BLaER1 treated with 17β-estradiol and CSF1 and Interleukin-3, amounts not matched to agents 10 nM and 100 nM (cell line): ENCODE results near the gene MYRF.

Experiments used
- H3K27ac ChIP-seq, 11 experiments: shearing (Covaris generic); formaldehyde crosslinking; 2 replicates each; pipeline ENCODE4 v1.8.1; 2022
- H3K27me3 ChIP-seq, 11 experiments: shearing (Covaris generic); formaldehyde crosslinking; 2 replicates each; pipeline ENCODE4 v1.8.1; 2022
- H3K36me3 ChIP-seq, 11 experiments: shearing (Covaris generic); formaldehyde crosslinking; 2 replicates each; pipeline ENCODE4 v1.8.1; 2022
- H3K4me1 ChIP-seq, 10 experiments: shearing (Covaris generic); formaldehyde crosslinking; 2 replicates each; pipeline ENCODE4 v1.8.1; 2022
- H3K4me2 ChIP-seq, 11 experiments: shearing (Covaris generic); formaldehyde crosslinking; 2 replicates each; pipeline ENCODE4 v1.8.1; 2022
- H3K4me3 ChIP-seq, 10 experiments: shearing (Covaris generic); formaldehyde crosslinking; 2 replicates each; pipeline ENCODE4 v1.8.1; 2022
- H3K9ac ChIP-seq, 11 experiments: shearing (Covaris generic); formaldehyde crosslinking; 2 replicates each; pipeline ENCODE4 v1.8.1; 2022
- H3K9me3 ChIP-seq, 11 experiments: shearing (Covaris generic); formaldehyde crosslinking; replicated peaks in 1 of 11; 2 replicates each; pipeline ENCODE4 v1.8.1; 2022
- H4K20me1 ChIP-seq, 11 experiments: shearing (Covaris generic); formaldehyde crosslinking; 2 replicates each; pipeline ENCODE4 v1.8.1; 2022
- Cebpa-rat ChIP-seq, 11 experiments: shearing (Covaris generic); IDR thresholded peaks; 2 replicates each; pipeline ENCODE4 v1.8.1; 2022

Gene MYRF

GRCh38 chr11:61753672-61754071 lies 1.2 kb downstream of the MYRF start:
- Histone ChIP-seq H3K27me3 (peaks cover 36 to 53% (median 48%) of the 10 kb centered on the region in 11 experiments), H3K4me3 (no peak overlapping the region), H3K4me1 (peaks cover 26 to 57% (median 42%) of the 10 kb centered on the region in 10 experiments), H3K27ac (no peak overlapping the region), H3K4me2 (peak overlapping the region in 4 of 11 experiments; percentile 85 to 91 (median 90); a peak in 3 of 22 replicates), H3K36me3 (no peaks in the 10 kb centered on the region), H3K9ac (no peak overlapping the region), H4K20me1 (peaks cover 0 to 3% (median 0%) of the 10 kb centered on the region in 11 experiments; a peak in 2 of 22 replicates), H3K9me3 (no peaks in the 10 kb centered on the region)
- TF ChIP-seq Cebpa-rat (IDR thresholded peaks at IDR 0.05), result no peak

GRCh38 chr11:61754534-61755482 lies 2.4 kb downstream of the MYRF start:
- Histone ChIP-seq H3K4me3 (no peak overlapping the region), H3K4me2 (peak overlapping the region in 10 of 11 experiments; percentile 8 to 96 (median 86); a peak in 14 of 22 replicates), H3K36me3 (no peaks in the 10 kb centered on the region), H4K20me1 (peaks cover 0 to 3% (median 0%) of the 10 kb centered on the region in 11 experiments; a peak in 2 of 22 replicates), H3K9me3 (no peaks in the 10 kb centered on the region), H3K4me1 (peaks cover 26 to 57% (median 42%) of the 10 kb centered on the region in 10 experiments), H3K27me3 (peaks cover 36 to 53% (median 48%) of the 10 kb centered on the region in 11 experiments), H3K9ac (no peak overlapping the region), H3K27ac (no peak overlapping the region)
- TF ChIP-seq Cebpa-rat (IDR thresholded peaks at IDR 0.05), result no peak

GRCh38 chr11:61756147-61756451 lies 3.7 kb downstream of the MYRF start:
- Histone ChIP-seq H3K4me1 (peaks cover 26 to 57% (median 42%) of the 10 kb centered on the region in 10 experiments), H3K9ac (peak overlapping the region in 8 of 11 experiments; percentile 28 to 79 (median 64); a peak in 13 of 22 replicates), H3K36me3 (no peaks in the 10 kb centered on the region), H3K27ac (peak overlapping the region in 9 of 11 experiments; percentile 56 to 96 (median 85); a peak in 17 of 22 replicates), H3K4me3 (peak overlapping the region in 3 of 10 experiments; percentile 16 to 56 (median 28); a peak in 4 of 20 replicates), H4K20me1 (peaks cover 0 to 3% (median 0%) of the 10 kb centered on the region in 11 experiments; a peak in 2 of 22 replicates), H3K4me2 (peak overlapping the region; percentile 76 to 96 (median 88)), H3K9me3 (no peaks in the 10 kb centered on the region), H3K27me3 (peaks cover 31 to 44% (median 40%) of the 10 kb centered on the region in 11 experiments)
- TF ChIP-seq Cebpa-rat (IDR thresholded peaks at IDR 0.05), result no peak

GRCh38 chr11:61756452-61757212 lies 4.2 kb downstream of the MYRF start:
- peaks cover 26 to 39% (median 35%) of the 10 kb centered on the region in 11 experiments for H3K27me3 ChIP-seq
- peak overlapping the region in 10 of 11 experiments; percentile 24 to 79 (median 58); a peak in 15 of 22 replicates for H3K9ac ChIP-seq
- H3K4me3 ChIP-seq, result peak overlapping the region in 4 of 10 experiments; percentile 28 to 56 (median 34); a peak in 6 of 20 replicates
- H3K36me3 ChIP-seq, result no peaks in the 10 kb centered on the region
- H3K27ac ChIP-seq, result peak overlapping the region in 10 of 11 experiments; percentile 50 to 96 (median 83); a peak in 21 of 22 replicates
- H3K9me3 ChIP-seq, result no peaks in the 10 kb centered on the region
- H3K4me2 ChIP-seq, result peak overlapping the region; percentile 76 to 96 (median 88)
- H4K20me1 ChIP-seq, result peaks cover 0 to 3% (median 0%) of the 10 kb centered on the region in 11 experiments; a peak in 2 of 22 replicates
- peaks cover 26 to 57% (median 44%) of the 10 kb centered on the region in 10 experiments for H3K4me1 ChIP-seq
- TF ChIP-seq Cebpa-rat (IDR thresholded peaks at IDR 0.05), result no peak

GRCh38 chr11:61757213-61757862 lies 4.9 kb downstream of the MYRF start:
- no peaks in the 10 kb centered on the region for H3K9me3 ChIP-seq
- H3K27ac ChIP-seq, result peak overlapping the region in 10 of 11 experiments; percentile 50 to 96 (median 83); a peak in 18 of 22 replicates
- no peaks in the 10 kb centered on the region for H3K36me3 ChIP-seq
- H3K4me3 ChIP-seq, result no peak overlapping the region
- peak overlapping the region in 6 of 11 experiments; percentile 24 to 79 (median 71); a peak in 4 of 22 replicates for H3K9ac ChIP-seq
- no peak for TF ChIP-seq Cebpa-rat (IDR thresholded peaks at IDR 0.05)
- peak overlapping the region; percentile 76 to 96 (median 88) for H3K4me2 ChIP-seq
- no peaks in the 10 kb centered on the region; a peak in 2 of 22 replicates for H4K20me1 ChIP-seq
- peaks cover 26 to 57% (median 45%) of the 10 kb centered on the region in 10 experiments for H3K4me1 ChIP-seq
- H3K27me3 ChIP-seq, result peaks cover 19 to 32% (median 28%) of the 10 kb centered on the region in 11 experiments

GRCh38 chr11:61760946-61761345 lies 8.5 kb downstream of the MYRF start:
- H3K36me3 ChIP-seq, result no peaks in the 10 kb centered on the region
- peaks cover 19 to 23% (median 21%) of the 10 kb centered on the region in 10 experiments for H3K4me1 ChIP-seq
- H3K4me2 ChIP-seq, result no peak overlapping the region
- H3K27me3 ChIP-seq, result no peaks in the 10 kb centered on the region
- no peak for TF ChIP-seq Cebpa-rat (IDR thresholded peaks at IDR 0.05)
- H3K9me3 ChIP-seq, result no peaks in the 10 kb centered on the region
- no peak overlapping the region for H3K27ac ChIP-seq
- H3K9ac ChIP-seq, result no peak overlapping the region
- no peak overlapping the region for H3K4me3 ChIP-seq
- H4K20me1 ChIP-seq, result no peaks in the 10 kb centered on the region

GRCh38 chr11:61761440-61762222 lies 9.2 kb downstream of the MYRF start:
- Histone ChIP-seq H3K27ac (no peak overlapping the region), H3K36me3 (no peaks in the 10 kb centered on the region), H3K4me2 (no peak overlapping the region), H3K27me3 (no peaks in the 10 kb centered on the region), H3K4me3 (no peak overlapping the region), H3K9me3 (no peaks in the 10 kb centered on the region), H4K20me1 (no peaks in the 10 kb centered on the region), H3K4me1 (peaks cover 12 to 21% (median 15%) of the 10 kb centered on the region in 10 experiments), H3K9ac (no peak overlapping the region)
- no peak for TF ChIP-seq Cebpa-rat (IDR thresholded peaks at IDR 0.05)

GRCh38 chr11:61762223-61762615 lies 9.8 kb downstream of the MYRF start:
- H3K4me1 ChIP-seq, result peaks cover 6 to 20% (median 10%) of the 10 kb centered on the region in 10 experiments
- H3K27ac ChIP-seq, result no peak overlapping the region
- no peak overlapping the region; a peak in 1 of 22 replicates for H3K9ac ChIP-seq
- no peak overlapping the region for H3K4me2 ChIP-seq
- TF ChIP-seq Cebpa-rat (IDR thresholded peaks at IDR 0.05), result no peak
- no peak overlapping the region for H3K4me3 ChIP-seq
- H3K9me3 ChIP-seq, result no peaks in the 10 kb centered on the region
- H3K36me3 ChIP-seq, result no peaks in the 10 kb centered on the region
- no peaks in the 10 kb centered on the region for H3K27me3 ChIP-seq
- no peaks in the 10 kb centered on the region for H4K20me1 ChIP-seq
